GM23338 (cell line): Measurements from ENCODE around the gene CLCN4. TPM values are rescaled to one million over a fixed set of nuclear protein-coding genes. Genes with fewer than 3 reads are reported as not detected.

ENCODE experiments used
- ATAC-seq: fragments of 200-7000 bp; cut with Tn5 transposase; 3 replicates; pipeline ENCODE4 v1.9.1; 2020
- DNase-seq: peaks from one replicate; pipeline ENCODE4 v3.0.0-alpha.2; 2015; ENCODE audit warnings: low spot score
- H2AFZ ChIP-seq: fragments of 200-600 bp; sonication (generic); 2 replicates; pipeline ENCODE4 v1.8.0; 2016; ENCODE audit warnings: antibody characterized with exemption, mild to moderate bottlenecking, moderate library complexity
- H3F3A ChIP-seq: fragments of 200-600 bp; sonication (generic); replicated peaks from 2 replicates; pipeline ENCODE4 v1.8.0; 2017; ENCODE audit warnings: antibody characterized with exemption, mixed run types, low read depth
- H3K27ac ChIP-seq: fragments of 200-600 bp; sonication (generic); 2 replicates; pipeline ENCODE4 v1.6.1; 2016; ENCODE audit warnings: low read depth
- H3K27me3 ChIP-seq: fragments of 200-600 bp; sonication (generic); 2 replicates; pipeline ENCODE4 v1.8.0; 2016; ENCODE audit warnings: mild to moderate bottlenecking, mixed run types, moderate library complexity; ENCODE audit not compliant: insufficient read depth
- H3K36me3 ChIP-seq: fragments of 200-600 bp; sonication (generic); 2 replicates; pipeline ENCODE4 v1.8.0; 2016; ENCODE audit warnings: mild to moderate bottlenecking; ENCODE audit not compliant: insufficient read depth
- H3K4me1 ChIP-seq: fragments of 200-600 bp; sonication (generic); 2 replicates; pipeline ENCODE4 v1.8.0; 2016; ENCODE audit warnings: mild to moderate bottlenecking, moderate library complexity; ENCODE audit not compliant: insufficient read depth
- H3K4me2 ChIP-seq: fragments of 200-600 bp; sonication (generic); 2 replicates; pipeline ENCODE4 v1.7.1; 2017; ENCODE audit warnings: mixed run types
- H3K4me3 ChIP-seq: fragments of 200-600 bp; sonication (generic); 2 replicates; pipeline ENCODE4 v1.6.1; 2016; ENCODE audit warnings: mixed run types
- H3K79me2 ChIP-seq: fragments of 200-600 bp; sonication (generic); replicated peaks from 2 replicates; pipeline ENCODE4 v1.8.0; 2017; ENCODE audit warnings: mild to moderate bottlenecking; ENCODE audit not compliant: insufficient read depth
- H3K9me2 ChIP-seq: fragments of 200-600 bp; sonication (generic); 2 replicates; pipeline ENCODE4 v1.8.0; 2017; ENCODE audit not compliant: insufficient read depth
- H4K20me1 ChIP-seq: fragments of 200-600 bp; sonication (generic); replicated peaks from 2 replicates; pipeline ENCODE4 v1.8.0; 2017; ENCODE audit warnings: mild to moderate bottlenecking; ENCODE audit not compliant: insufficient read depth
- H3K27ac Mint-ChIP-seq: 2 replicates; pipeline ENCODE4 v1.8.0; 2020; ENCODE audit warnings: inconsistent platforms, mild to moderate bottlenecking, moderate library complexity, mixed read lengths
- H3K27me3 Mint-ChIP-seq: 3 replicates; pipeline ENCODE4 v1.8.0; 2022; ENCODE audit warnings: low read depth, mild to moderate bottlenecking, moderate library complexity, mixed read lengths, inconsistent platforms; ENCODE audit not compliant: insufficient read depth, poor library complexity
- H3K36me3 Mint-ChIP-seq: 3 replicates; pipeline ENCODE4 v1.8.0; 2021; ENCODE audit warnings: low read depth, mild to moderate bottlenecking, inconsistent platforms, moderate library complexity, mixed read lengths
- H3K4me1 Mint-ChIP-seq: 3 replicates; pipeline ENCODE4 v1.8.0; 2020; ENCODE audit warnings: mild to moderate bottlenecking, inconsistent platforms, mixed read lengths
- H3K4me3 Mint-ChIP-seq: 3 replicates; pipeline ENCODE4 v1.8.0; 2021; ENCODE audit warnings: moderate library complexity, mild to moderate bottlenecking, inconsistent platforms, mixed read lengths
- H3K9me3 Mint-ChIP-seq: 3 replicates; pipeline ENCODE4 v1.8.0; 2020; ENCODE audit warnings: moderate library complexity, mild to moderate bottlenecking, inconsistent platforms, mixed read lengths
- CREB1 ChIP-seq: fragments of 250-450 bp; sonication (Bioruptor Pico); IDR thresholded peaks from 2 replicates; pipeline ENCODE4 v1.5.0; 2020; ENCODE audit warnings: low read depth, mild to moderate bottlenecking, moderate library complexity
- CTCF ChIP-seq, 2 experiments: fragments of 200-600 bp in 1 of 2; sonication (generic) in 1 of 2; conservative IDR thresholded peaks; 2 replicates each; pipeline versions ENCODE4 v1.5.1 to v1.6.1; 2016 to 2017; ENCODE audit warnings: antibody characterized with exemption in 2 of 2, low read depth in 2 of 2, mild to moderate bottlenecking in 2 of 2, moderate library complexity in 1 of 2
- ETS1 ChIP-seq: IDR thresholded peaks from 2 replicates; pipeline ENCODE4 v1.6.1; 2016; ENCODE audit warnings: antibody characterized with exemption
- EZH2 ChIP-seq: fragments of 200-600 bp; sonication (generic); IDR thresholded peaks from one replicate; pipeline ENCODE4 v1.8.0; 2017; ENCODE audit warnings: antibody characterized with exemption, mild to moderate bottlenecking, low read depth; ENCODE audit not compliant: unreplicated experiment
- EZH2phosphoT487 ChIP-seq: fragments of 200-600 bp; sonication (generic); IDR thresholded peaks from one replicate; pipeline ENCODE4 v1.8.1; 2018; ENCODE audit warnings: antibody characterized with exemption; ENCODE audit not compliant: unreplicated experiment
- JUNB ChIP-seq: IDR thresholded peaks from one replicate; pipeline ENCODE4 v1.6.1; 2016; ENCODE audit warnings: antibody characterized with exemption; ENCODE audit not compliant: unreplicated experiment
- NANOG ChIP-seq: IDR thresholded peaks from 2 replicates; pipeline ENCODE4 v1.6.1; 2016; ENCODE audit warnings: antibody characterized with exemption, borderline replicate concordance
- POLR2AphosphoS5 ChIP-seq: IDR thresholded peaks from 2 replicates; pipeline ENCODE4 v1.6.1; 2016; ENCODE audit warnings: antibody characterized with exemption, low read depth
- STAT1 ChIP-seq: IDR thresholded peaks from one replicate; pipeline ENCODE4 v1.6.1; 2016; ENCODE audit warnings: antibody characterized with exemption; ENCODE audit not compliant: unreplicated experiment
- ZNF114 ChIP-seq: fragments of 250-450 bp; sonication (Bioruptor Pico); IDR thresholded peaks from 2 replicates; pipeline ENCODE4 v1.5.0; 2020; ENCODE audit warnings: mild to moderate bottlenecking, moderate library complexity
- ZNF331 ChIP-seq: fragments of 250-450 bp; sonication (Bioruptor Pico); IDR thresholded peaks from 2 replicates; pipeline ENCODE4 v1.5.0; 2020; ENCODE audit warnings: low read depth, mild to moderate bottlenecking, moderate library complexity
- polyA plus RNA-seq: library from polyadenylated mRNA; unstranded; fragments of >200 nt; fragmentation: Nextera tagmentation; extraction: Ambion mirVana; gene quantifications from 2 replicates; pipeline ENCODE4 v1.2.1, GENCODE V29; 2016
- total RNA-seq: library from RNA; depleted of rRNA; stranded (reverse); fragments of >200 nt; shearing (Covaris generic); gene quantifications from 2 replicates; pipeline ENCODE4 v1.2.3, GENCODE V29; 2014
- TF ChIP-seq, protein P1 (sequence below): fragments of 250-450 bp; sonication (Bioruptor Pico); IDR thresholded peaks from 2 replicates; pipeline ENCODE4 v1.5.0; 2020; ENCODE audit warnings: mild to moderate bottlenecking, moderate library complexity
- TF ChIP-seq, protein P2 (sequence below): IDR thresholded peaks from one replicate; pipeline ENCODE4 v1.6.1; 2018; ENCODE audit warnings: antibody characterized with exemption; ENCODE audit not compliant: unreplicated experiment

Gene CLCN4
- total and polyA plus RNA-seq, 2 experiments from 2014 or later = 1.2 to 4.9 TPM

GRCh38 chrX:10164879-10165278, 8.1 kb downstream of the CLCN4 start:
- H3K27ac Mint-ChIP-seq = no peak overlapping the region
- Histone ChIP-seq H3K4me3 (no peak overlapping the region), H3K9me2 (no peaks in the 10 kb centered on the region), H3K79me2 (no peaks in the 10 kb centered on the region), H2AFZ (no peak overlapping the region), H3F3A (no peaks in the 10 kb centered on the region), H3K27ac (no peak overlapping the region), H3K4me2 (no peak overlapping the region), H3K36me3 (no peaks in the 10 kb centered on the region), H3K27me3 (no peaks in the 10 kb centered on the region), H4K20me1 (no peaks in the 10 kb centered on the region), H3K4me1 (no peaks in the 10 kb centered on the region)
- DNase-seq (no peak), ATAC-seq (no peak)
- TF ChIP-seq CTCF (conservative IDR thresholded peaks at IDR 0.05; ENCODE audit: low read depth in 2 of 2) (no peak), ETS1 (no peak), ZNF114 (CRISPR knock-in tag) (no peak), POLR2AphosphoS5 (no peak), STAT1 (no peak), CREB1 (CRISPR knock-in tag) (no peak), EZH2phosphoT487 (no peak), JUNB (no peak), EZH2 (no peak), NANOG (no peak), ZNF331 (CRISPR knock-in tag) (no peak)
- TF ChIP-seq, protein P1, sequence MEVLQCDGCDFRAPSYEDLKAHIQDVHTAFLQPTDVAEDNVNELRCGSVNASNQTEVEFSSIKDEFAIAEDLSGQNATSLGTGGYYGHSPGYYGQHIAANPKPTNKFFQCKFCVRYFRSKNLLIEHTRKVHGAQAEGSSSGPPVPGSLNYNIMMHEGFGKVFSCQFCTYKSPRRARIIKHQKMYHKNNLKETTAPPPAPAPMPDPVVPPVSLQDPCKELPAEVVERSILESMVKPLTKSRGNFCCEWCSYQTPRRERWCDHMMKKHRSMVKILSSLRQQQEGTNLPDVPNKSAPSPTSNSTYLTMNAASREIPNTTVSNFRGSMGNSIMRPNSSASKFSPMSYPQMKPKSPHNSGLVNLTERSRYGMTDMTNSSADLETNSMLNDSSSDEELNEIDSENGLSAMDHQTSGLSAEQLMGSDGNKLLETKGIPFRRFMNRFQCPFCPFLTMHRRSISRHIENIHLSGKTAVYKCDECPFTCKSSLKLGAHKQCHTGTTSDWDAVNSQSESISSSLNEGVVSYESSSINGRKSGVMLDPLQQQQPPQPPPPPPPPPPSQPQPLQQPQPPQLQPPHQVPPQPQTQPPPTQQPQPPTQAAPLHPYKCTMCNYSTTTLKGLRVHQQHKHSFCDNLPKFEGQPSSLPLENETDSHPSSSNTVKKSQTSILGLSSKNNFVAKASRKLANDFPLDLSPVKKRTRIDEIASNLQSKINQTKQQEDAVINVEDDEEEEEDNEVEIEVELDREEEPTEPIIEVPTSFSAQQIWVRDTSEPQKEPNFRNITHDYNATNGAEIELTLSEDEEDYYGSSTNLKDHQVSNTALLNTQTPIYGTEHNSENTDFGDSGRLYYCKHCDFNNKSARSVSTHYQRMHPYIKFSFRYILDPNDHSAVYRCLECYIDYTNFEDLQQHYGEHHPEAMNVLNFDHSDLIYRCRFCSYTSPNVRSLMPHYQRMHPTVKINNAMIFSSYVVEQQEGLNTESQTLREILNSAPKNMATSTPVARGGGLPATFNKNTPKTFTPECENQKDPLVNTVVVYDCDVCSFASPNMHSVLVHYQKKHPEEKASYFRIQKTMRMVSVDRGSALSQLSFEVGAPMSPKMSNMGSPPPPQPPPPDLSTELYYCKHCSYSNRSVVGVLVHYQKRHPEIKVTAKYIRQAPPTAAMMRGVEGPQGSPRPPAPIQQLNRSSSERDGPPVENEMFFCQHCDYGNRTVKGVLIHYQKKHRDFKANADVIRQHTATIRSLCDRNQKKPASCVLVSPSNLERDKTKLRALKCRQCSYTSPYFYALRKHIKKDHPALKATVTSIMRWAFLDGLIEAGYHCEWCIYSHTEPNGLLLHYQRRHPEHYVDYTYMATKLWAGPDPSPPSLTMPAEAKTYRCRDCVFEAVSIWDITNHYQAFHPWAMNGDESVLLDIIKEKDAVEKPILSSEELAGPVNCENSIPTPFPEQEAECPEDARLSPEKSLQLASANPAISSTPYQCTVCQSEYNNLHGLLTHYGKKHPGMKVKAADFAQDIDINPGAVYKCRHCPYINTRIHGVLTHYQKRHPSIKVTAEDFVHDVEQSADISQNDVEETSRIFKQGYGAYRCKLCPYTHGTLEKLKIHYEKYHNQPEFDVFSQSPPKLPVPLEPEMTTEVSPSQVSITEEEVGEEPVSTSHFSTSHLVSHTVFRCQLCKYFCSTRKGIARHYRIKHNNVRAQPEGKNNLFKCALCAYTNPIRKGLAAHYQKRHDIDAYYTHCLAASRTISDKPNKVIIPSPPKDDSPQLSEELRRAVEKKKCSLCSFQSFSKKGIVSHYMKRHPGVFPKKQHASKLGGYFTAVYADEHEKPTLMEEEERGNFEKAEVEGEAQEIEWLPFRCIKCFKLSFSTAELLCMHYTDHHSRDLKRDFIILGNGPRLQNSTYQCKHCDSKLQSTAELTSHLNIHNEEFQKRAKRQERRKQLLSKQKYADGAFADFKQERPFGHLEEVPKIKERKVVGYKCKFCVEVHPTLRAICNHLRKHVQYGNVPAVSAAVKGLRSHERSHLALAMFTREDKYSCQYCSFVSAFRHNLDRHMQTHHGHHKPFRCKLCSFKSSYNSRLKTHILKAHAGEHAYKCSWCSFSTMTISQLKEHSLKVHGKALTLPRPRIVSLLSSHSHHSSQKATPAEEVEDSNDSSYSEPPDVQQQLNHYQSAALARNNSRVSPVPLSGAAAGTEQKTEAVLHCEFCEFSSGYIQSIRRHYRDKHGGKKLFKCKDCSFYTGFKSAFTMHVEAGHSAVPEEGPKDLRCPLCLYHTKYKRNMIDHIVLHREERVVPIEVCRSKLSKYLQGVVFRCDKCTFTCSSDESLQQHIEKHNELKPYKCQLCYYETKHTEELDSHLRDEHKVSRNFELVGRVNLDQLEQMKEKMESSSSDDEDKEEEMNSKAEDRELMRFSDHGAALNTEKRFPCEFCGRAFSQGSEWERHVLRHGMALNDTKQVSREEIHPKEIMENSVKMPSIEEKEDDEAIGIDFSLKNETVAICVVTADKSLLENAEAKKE (CRISPR knock-in tag) = no peak
- TF ChIP-seq, protein P2, sequence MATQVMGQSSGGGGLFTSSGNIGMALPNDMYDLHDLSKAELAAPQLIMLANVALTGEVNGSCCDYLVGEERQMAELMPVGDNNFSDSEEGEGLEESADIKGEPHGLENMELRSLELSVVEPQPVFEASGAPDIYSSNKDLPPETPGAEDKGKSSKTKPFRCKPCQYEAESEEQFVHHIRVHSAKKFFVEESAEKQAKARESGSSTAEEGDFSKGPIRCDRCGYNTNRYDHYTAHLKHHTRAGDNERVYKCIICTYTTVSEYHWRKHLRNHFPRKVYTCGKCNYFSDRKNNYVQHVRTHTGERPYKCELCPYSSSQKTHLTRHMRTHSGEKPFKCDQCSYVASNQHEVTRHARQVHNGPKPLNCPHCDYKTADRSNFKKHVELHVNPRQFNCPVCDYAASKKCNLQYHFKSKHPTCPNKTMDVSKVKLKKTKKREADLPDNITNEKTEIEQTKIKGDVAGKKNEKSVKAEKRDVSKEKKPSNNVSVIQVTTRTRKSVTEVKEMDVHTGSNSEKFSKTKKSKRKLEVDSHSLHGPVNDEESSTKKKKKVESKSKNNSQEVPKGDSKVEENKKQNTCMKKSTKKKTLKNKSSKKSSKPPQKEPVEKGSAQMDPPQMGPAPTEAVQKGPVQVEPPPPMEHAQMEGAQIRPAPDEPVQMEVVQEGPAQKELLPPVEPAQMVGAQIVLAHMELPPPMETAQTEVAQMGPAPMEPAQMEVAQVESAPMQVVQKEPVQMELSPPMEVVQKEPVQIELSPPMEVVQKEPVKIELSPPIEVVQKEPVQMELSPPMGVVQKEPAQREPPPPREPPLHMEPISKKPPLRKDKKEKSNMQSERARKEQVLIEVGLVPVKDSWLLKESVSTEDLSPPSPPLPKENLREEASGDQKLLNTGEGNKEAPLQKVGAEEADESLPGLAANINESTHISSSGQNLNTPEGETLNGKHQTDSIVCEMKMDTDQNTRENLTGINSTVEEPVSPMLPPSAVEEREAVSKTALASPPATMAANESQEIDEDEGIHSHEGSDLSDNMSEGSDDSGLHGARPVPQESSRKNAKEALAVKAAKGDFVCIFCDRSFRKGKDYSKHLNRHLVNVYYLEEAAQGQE = no peak
- no peaks in the 10 kb centered on the region for H3K9me3 Mint-ChIP-seq
- no peak overlapping the region for H3K4me3 Mint-ChIP-seq
- H3K36me3 Mint-ChIP-seq = peaks cover 6% of the 10 kb centered on the region; the same call in 2 of the 3 replicates
- H3K27me3 Mint-ChIP-seq = peaks cover 2% of the 10 kb centered on the region
- H3K4me1 Mint-ChIP-seq = peaks cover 7% of the 10 kb centered on the region
